ENCODE measurements around the gene SV2A. TPM values are rescaled to one million over a fixed set of nuclear protein-coding genes. Genes with fewer than 3 reads are reported as not detected.
"Not testable (repeated sequence)": the region's sequence is repeated elsewhere in the genome, so short reads cannot be mapped to it uniquely, and the experiment has no call there.

SV2A gene
- total and polyA plus RNA-seq, 5 donors from 2014 or later: 0.91 to 3.3 (median 1.6) TPM

- peak overlapping the region; percentile 95 for H3K27ac ChIP-seq (ENCODE audit: insufficient read depth, low read length, poor library complexity, severe bottlenecking)
- H3K4me1 ChIP-seq (ENCODE audit: control insufficient read depth, insufficient read depth, low read length, poor library complexity, severe bottlenecking): peaks cover 27% of the 10 kb centered on the region
- Mint-ChIP-seq H3K27ac (no peak overlapping the region), H3K4me3 (no peak overlapping the region), H3K4me1 (peaks cover 0 to 15% (median 9%) of the 10 kb centered on the region in 4 donors), H3K27me3 (no peaks in the 10 kb centered on the region), H3K9me3 (no peaks in the 10 kb centered on the region), H3K36me3 (no peaks in the 10 kb centered on the region)
- peak overlapping the region; percentile 96 for H3K4me3 ChIP-seq (ENCODE audit: low read depth, low read length)
- DNase-seq: peak; percentile 43 to 89 (median 71)
- ATAC-seq (ENCODE audit: low read depth in 2 of 2): no peak
- no peaks in the 10 kb centered on the region for H3K9me3 ChIP-seq (ENCODE audit: control insufficient read depth in 2 of 2, low read length in 2 of 2)
- H3K27me3 ChIP-seq (ENCODE audit: control insufficient read depth, insufficient read depth, low read length): no peaks in the 10 kb centered on the region
- no peaks in the 10 kb centered on the region for H3K36me3 ChIP-seq (ENCODE audit: control insufficient read depth, insufficient read depth, low read length)
These were observed 32.1 kb downstream of the SV2A start for GRCh38 chr1:149885339-149886120.

GRCh38 chr1:149884433-149885338 lies 33.0 kb downstream of the SV2A start:
- H3K36me3 Mint-ChIP-seq: no peaks in the 10 kb centered on the region
- peak in 1 of 3 donors; percentile 63 for DNase-seq

GRCh38 chr1:149883598-149884247 lies 33.9 kb downstream of the SV2A start:
- H3K36me3 ChIP-seq (ENCODE audit: control insufficient read depth, insufficient read depth, low read length): no peaks in the 10 kb centered on the region
- peak overlapping the region in 2 of 4 donors; percentile 14 to 22 for H3K4me3 Mint-ChIP-seq
- H3K36me3 Mint-ChIP-seq: no peaks in the 10 kb centered on the region
- H3K9me3 ChIP-seq (ENCODE audit: control insufficient read depth in 2 of 2, low read length in 2 of 2): no peaks in the 10 kb centered on the region
- H3K4me1 Mint-ChIP-seq: peaks cover 7 to 28% (median 16%) of the 10 kb centered on the region in 4 donors
- peak overlapping the region; percentile 96 for H3K4me3 ChIP-seq (ENCODE audit: low read depth, low read length)
- H3K27ac ChIP-seq (ENCODE audit: insufficient read depth, low read length, poor library complexity, severe bottlenecking): peak overlapping the region; percentile 34
- H3K27me3 ChIP-seq (ENCODE audit: control insufficient read depth, insufficient read depth, low read length): no peaks in the 10 kb centered on the region
- no peaks in the 10 kb centered on the region for H3K9me3 Mint-ChIP-seq
- ATAC-seq (ENCODE audit: low read depth in 2 of 2): no peak
- H3K27me3 Mint-ChIP-seq: no peaks in the 10 kb centered on the region
- peak overlapping the region in 1 of 3 donors; percentile 45 for H3K27ac Mint-ChIP-seq
- peaks cover 42% of the 10 kb centered on the region for H3K4me1 ChIP-seq (ENCODE audit: control insufficient read depth, insufficient read depth, low read length, poor library complexity, severe bottlenecking)
- no peak for DNase-seq

More at GRCh38 chr1:149884433-149885338, 33.0 kb downstream of the SV2A start:
- ATAC-seq (ENCODE audit: low read depth in 2 of 2): no peak
- Histone ChIP-seq H3K27ac (ENCODE audit: insufficient read depth, low read length, poor library complexity, severe bottlenecking) (peak overlapping the region; percentile 95), H3K9me3 (ENCODE audit: control insufficient read depth in 2 of 2, low read length in 2 of 2) (no peaks in the 10 kb centered on the region), H3K27me3 (ENCODE audit: control insufficient read depth, insufficient read depth, low read length) (no peaks in the 10 kb centered on the region), H3K36me3 (ENCODE audit: control insufficient read depth, insufficient read depth, low read length) (no peaks in the 10 kb centered on the region), H3K4me3 (ENCODE audit: low read depth, low read length) (peak overlapping the region; percentile 96), H3K4me1 (ENCODE audit: control insufficient read depth, insufficient read depth, low read length, poor library complexity, severe bottlenecking) (peaks cover 34% of the 10 kb centered on the region)
- Mint-ChIP-seq H3K9me3 (no peaks in the 10 kb centered on the region), H3K27ac (no peak overlapping the region), H3K4me1 (peaks cover 2 to 20% (median 10%) of the 10 kb centered on the region in 4 donors), H3K4me3 (no peak overlapping the region), H3K27me3 (no peaks in the 10 kb centered on the region)

DNA sequence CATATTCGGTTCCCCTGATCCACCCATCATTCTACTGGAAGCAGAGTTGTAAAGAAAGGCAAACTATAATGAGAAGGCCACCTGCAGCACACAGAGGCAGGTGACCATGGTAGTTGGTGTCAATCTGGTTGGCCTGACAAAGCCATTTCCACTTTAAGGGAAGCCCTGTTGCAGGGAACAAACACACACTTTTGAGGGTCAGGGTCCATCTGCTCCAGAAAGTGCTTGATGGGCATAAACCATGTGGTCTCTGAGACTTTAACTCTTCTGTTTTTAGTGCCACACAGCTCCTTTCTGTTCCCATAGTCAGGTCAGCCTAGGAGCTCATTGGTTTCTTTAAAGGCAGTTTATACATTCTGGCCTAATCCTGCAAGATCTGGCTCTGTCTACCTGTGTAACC lies 35.8 kb downstream of the SV2A start:
- Histone ChIP-seq H3K9me3 (ENCODE audit: control insufficient read depth in 2 of 2, low read length in 2 of 2) (no peaks in the 10 kb centered on the region), H3K4me1 (ENCODE audit: control insufficient read depth, insufficient read depth, low read length, poor library complexity, severe bottlenecking) (peaks cover 37% of the 10 kb centered on the region), H3K4me3 (ENCODE audit: low read depth, low read length) (no peak overlapping the region), H3K27ac (ENCODE audit: insufficient read depth, low read length, poor library complexity, severe bottlenecking) (no peak overlapping the region), H3K27me3 (ENCODE audit: control insufficient read depth, insufficient read depth, low read length) (no peaks in the 10 kb centered on the region), H3K36me3 (ENCODE audit: control insufficient read depth, insufficient read depth, low read length) (no peaks in the 10 kb centered on the region)
- ATAC-seq (ENCODE audit: low read depth in 2 of 2): no peak
- H3K4me1 Mint-ChIP-seq: peaks cover 7 to 29% (median 16%) of the 10 kb centered on the region in 4 donors
- H3K36me3 Mint-ChIP-seq: no peaks in the 10 kb centered on the region
- DNase-seq: no peak
- H3K27me3 Mint-ChIP-seq: no peaks in the 10 kb centered on the region
- no peaks in the 10 kb centered on the region for H3K9me3 Mint-ChIP-seq
- peak overlapping the region; percentile 16 to 88 (median 47) for H3K27ac Mint-ChIP-seq
- peak overlapping the region in 2 of 4 donors; percentile 20 to 52 for H3K4me3 Mint-ChIP-seq

GRCh38 chr1:149879556-149879955 lies 38.1 kb downstream of the SV2A start:
- Histone ChIP-seq H3K27me3 (ENCODE audit: control insufficient read depth, insufficient read depth, low read length) (no peaks in the 10 kb centered on the region), H3K4me3 (ENCODE audit: low read depth, low read length) (peak overlapping the region; percentile 22), H3K27ac (ENCODE audit: insufficient read depth, low read length, poor library complexity, severe bottlenecking) (peak overlapping the region; percentile 55), H3K4me1 (ENCODE audit: control insufficient read depth, insufficient read depth, low read length, poor library complexity, severe bottlenecking) (peaks cover 26% of the 10 kb centered on the region), H3K36me3 (ENCODE audit: control insufficient read depth, insufficient read depth, low read length) (no peaks in the 10 kb centered on the region), H3K9me3 (ENCODE audit: control insufficient read depth in 2 of 2, low read length in 2 of 2) (no peaks in the 10 kb centered on the region)
- Mint-ChIP-seq H3K4me1 (peaks cover 7 to 29% (median 16%) of the 10 kb centered on the region in 4 donors), H3K36me3 (no peaks in the 10 kb centered on the region), H3K9me3 (no peaks in the 10 kb centered on the region), H3K27ac (peak overlapping the region; percentile 33 to 95 (median 42)), H3K27me3 (no peaks in the 10 kb centered on the region), H3K4me3 (peak overlapping the region in 3 of 4 donors; percentile 2 to 39 (median 36))
- ATAC-seq (ENCODE audit: low read depth in 2 of 2) (peak; percentile 83 to 91), DNase-seq (peak in 2 of 3 donors; percentile 53 to 78)

- ATAC-seq (ENCODE audit: low read depth in 2 of 2): no peak
These were observed 40.3 kb downstream of the SV2A start for GRCh38 chr1:149877211-149877946.

DNA sequence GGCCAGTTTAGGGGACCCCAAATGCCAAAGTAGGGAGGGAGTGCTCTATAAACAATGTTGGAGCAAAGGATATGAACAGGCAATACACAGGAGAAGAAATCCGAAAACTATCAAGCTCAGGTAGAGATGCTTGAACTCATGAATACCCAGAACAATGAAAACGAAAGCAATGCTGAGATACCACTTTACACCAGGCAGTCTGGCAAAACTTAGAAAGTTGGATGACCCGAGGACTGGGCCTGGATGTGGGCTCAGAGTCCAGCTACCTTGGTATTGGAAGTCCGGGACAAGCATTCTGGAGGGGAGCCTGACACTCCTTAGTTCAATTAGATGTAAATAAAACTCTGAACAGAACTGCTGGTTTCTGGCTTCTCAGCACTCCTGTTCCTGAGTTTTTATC lies 44.6 kb downstream of the SV2A start:
- not testable (repeated sequence) for H3K4me1 Mint-ChIP-seq; H3K36me3 ChIP-seq (ENCODE audit: control insufficient read depth, insufficient read depth, low read length); H3K27me3 Mint-ChIP-seq; DNase-seq; H3K36me3 Mint-ChIP-seq; H3K27ac ChIP-seq (ENCODE audit: insufficient read depth, low read length, poor library complexity, severe bottlenecking); H3K4me1 ChIP-seq (ENCODE audit: control insufficient read depth, insufficient read depth, low read length, poor library complexity, severe bottlenecking); H3K9me3 Mint-ChIP-seq; H3K27me3 ChIP-seq (ENCODE audit: control insufficient read depth, insufficient read depth, low read length); H3K4me3 Mint-ChIP-seq; H3K4me3 ChIP-seq (ENCODE audit: low read depth, low read length); ATAC-seq (ENCODE audit: low read depth in 2 of 2); H3K27ac Mint-ChIP-seq; H3K9me3 ChIP-seq (ENCODE audit: control insufficient read depth in 2 of 2, low read length in 2 of 2)

More at GRCh38 chr1:149877211-149877946, 40.3 kb downstream of the SV2A start:
- no peak overlapping the region for H3K4me3 ChIP-seq (ENCODE audit: low read depth, low read length)
- Mint-ChIP-seq H3K36me3 (no peaks in the 10 kb centered on the region), H3K9me3 (no peaks in the 10 kb centered on the region), H3K27me3 (no peaks in the 10 kb centered on the region), H3K4me3 (peak overlapping the region in 1 of 4 donors; percentile 34), H3K27ac (peak overlapping the region in 1 of 3 donors; percentile 63), H3K4me1 (peaks cover 7 to 27% (median 13%) of the 10 kb centered on the region in 4 donors)
- no peaks in the 10 kb centered on the region for H3K9me3 ChIP-seq (ENCODE audit: control insufficient read depth in 2 of 2, low read length in 2 of 2)
- H3K27me3 ChIP-seq (ENCODE audit: control insufficient read depth, insufficient read depth, low read length): no peaks in the 10 kb centered on the region
- no peak overlapping the region for H3K27ac ChIP-seq (ENCODE audit: insufficient read depth, low read length, poor library complexity, severe bottlenecking)
- DNase-seq: no peak
- peaks cover 16% of the 10 kb centered on the region for H3K4me1 ChIP-seq (ENCODE audit: control insufficient read depth, insufficient read depth, low read length, poor library complexity, severe bottlenecking)
- no peaks in the 10 kb centered on the region for H3K36me3 ChIP-seq (ENCODE audit: control insufficient read depth, insufficient read depth, low read length)
